T-helper 1 cell treated with Interleukin-12 subunit alpha and Interleukin-12 subunit beta and Interleukin-4 antibody, amounts not matched to agents 30 μg/mL and 1 μg/mL, for 36 hours (primary cell): ENCODE results near the gene WDFY1.

Experiments used
- H3K27ac Mint-ChIP-seq: one replicate; pipeline ENCODE4 v1.8.0; 2021; ENCODE audit warnings: mild to moderate bottlenecking, mixed read lengths
- H3K27me3 Mint-ChIP-seq: one replicate; pipeline ENCODE4 v1.8.0; 2021; ENCODE audit warnings: low read depth, mixed read lengths
- H3K36me3 Mint-ChIP-seq: one replicate; pipeline ENCODE4 v1.8.0; 2021; ENCODE audit warnings: low read depth, mixed read lengths
- H3K4me1 Mint-ChIP-seq: one replicate; pipeline ENCODE4 v1.8.0; 2021; ENCODE audit warnings: low read depth, mixed read lengths
- H3K4me3 Mint-ChIP-seq: one replicate; pipeline ENCODE4 v1.8.0; 2021; ENCODE audit warnings: mild to moderate bottlenecking, moderate library complexity, mixed read lengths
- H3K9me3 Mint-ChIP-seq: one replicate; pipeline ENCODE4 v1.8.0; 2021; ENCODE audit warnings: mixed read lengths

Gene WDFY1

DNA sequence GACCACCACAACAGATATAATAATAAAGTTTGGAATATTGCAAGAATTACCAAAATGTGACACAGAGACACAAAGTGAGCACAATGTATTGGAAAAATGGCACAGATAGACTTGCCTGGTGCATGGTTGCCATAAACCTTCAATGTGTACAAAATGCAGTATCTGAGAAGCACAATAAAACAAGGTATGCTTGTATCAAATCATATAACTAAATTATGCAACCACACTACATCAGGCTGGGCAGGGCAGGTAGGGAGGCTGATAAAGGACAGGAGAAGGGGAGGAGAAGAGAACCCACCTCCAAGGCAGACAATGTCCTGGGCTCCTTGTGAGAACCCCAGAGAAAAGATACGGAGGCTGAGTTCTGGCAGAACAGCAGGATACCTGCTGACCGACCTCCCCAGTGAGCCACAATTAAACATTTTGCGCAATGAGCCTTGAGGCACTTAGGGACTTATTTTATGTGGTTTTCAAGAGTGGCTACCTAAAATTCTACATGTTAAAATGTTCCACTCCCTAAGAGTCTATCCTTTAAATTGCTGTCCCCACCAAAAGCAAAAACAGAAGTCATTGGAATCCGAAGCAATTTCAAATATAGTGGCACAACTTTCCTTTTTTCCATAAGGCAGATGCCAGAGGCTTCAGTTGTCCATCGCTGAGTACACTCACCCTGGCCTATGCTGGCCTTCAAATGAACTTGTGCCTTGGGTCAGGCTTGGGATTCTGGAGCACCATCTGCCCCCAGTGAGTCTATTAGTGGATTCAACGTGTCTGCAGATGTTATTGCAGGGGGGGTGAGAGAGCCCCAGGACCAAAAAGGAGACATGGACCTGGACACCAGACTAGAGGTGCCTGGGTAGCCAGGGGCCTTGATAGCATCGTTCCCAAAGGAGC, 16.8 kb downstream of the WDFY1 start:
- Mint-ChIP-seq H3K27me3 (no peaks in the 10 kb centered on the region), H3K27ac (no peak overlapping the region), H3K4me1 (peaks cover 20% of the 10 kb centered on the region), H3K4me3 (no peak overlapping the region), H3K36me3 (peaks cover 5% of the 10 kb centered on the region), H3K9me3 (no peaks in the 10 kb centered on the region)

GRCh38 chr2:223925106-223925505, 20.0 kb downstream of the WDFY1 start:
- Mint-ChIP-seq H3K27ac (no peak overlapping the region), H3K4me3 (no peak overlapping the region), H3K4me1 (peaks cover 18% of the 10 kb centered on the region), H3K27me3 (no peaks in the 10 kb centered on the region), H3K9me3 (no peaks in the 10 kb centered on the region), H3K36me3 (peaks cover 13% of the 10 kb centered on the region)

DNA sequence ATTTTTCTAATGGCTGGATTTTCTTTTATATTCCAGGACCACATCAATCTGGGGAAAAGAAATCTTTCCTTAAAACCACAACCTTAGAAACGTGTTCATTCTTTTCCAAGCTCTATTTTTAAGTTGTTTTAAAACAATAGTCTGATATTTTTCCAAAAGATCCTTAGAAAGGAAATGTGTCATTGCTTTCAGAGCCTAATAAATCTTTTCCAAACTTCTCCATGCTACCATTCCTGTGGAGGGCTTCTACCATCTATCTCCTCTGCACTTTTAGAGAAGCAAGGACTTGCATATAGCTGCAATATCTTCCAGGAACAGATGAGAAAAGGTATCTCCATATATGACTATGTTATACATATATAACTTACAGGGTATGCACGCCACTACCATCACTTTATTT, 21.2 kb downstream of the WDFY1 start:
- Mint-ChIP-seq H3K9me3 (no peaks in the 10 kb centered on the region), H3K4me1 (peaks cover 9% of the 10 kb centered on the region), H3K27ac (no peak overlapping the region), H3K36me3 (peaks cover 13% of the 10 kb centered on the region), H3K4me3 (no peak overlapping the region), H3K27me3 (no peaks in the 10 kb centered on the region)

- H3K27ac Mint-ChIP-seq, result no peak overlapping the region
- no peak overlapping the region for H3K4me3 Mint-ChIP-seq
- H3K27me3 Mint-ChIP-seq, result no peaks in the 10 kb centered on the region
- H3K36me3 Mint-ChIP-seq, result peaks cover 11% of the 10 kb centered on the region
- peaks cover 7% of the 10 kb centered on the region for H3K4me1 Mint-ChIP-seq
- H3K9me3 Mint-ChIP-seq, result no peaks in the 10 kb centered on the region
Measured at GRCh38 chr2:223922308-223922707, 22.8 kb downstream of the WDFY1 start.

DNA sequence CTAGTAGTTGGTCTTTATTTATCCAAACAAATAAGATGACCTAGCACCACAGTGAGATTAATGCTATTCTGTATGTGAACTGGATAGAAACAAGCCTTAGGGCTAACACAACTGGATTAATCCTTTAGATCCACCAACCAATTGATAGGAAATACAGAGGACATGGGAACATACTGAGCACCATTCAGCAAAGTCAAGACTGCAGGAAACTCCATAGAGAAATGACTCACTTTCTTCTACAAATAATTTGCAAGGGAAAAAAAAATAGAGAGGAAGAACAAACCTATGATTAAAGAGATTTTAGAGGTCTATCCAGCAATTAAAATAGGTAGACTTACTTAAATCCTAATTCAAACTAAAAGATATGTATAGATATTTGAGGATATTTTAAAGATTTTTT, 23.9 kb downstream of the WDFY1 start:
- no peaks in the 10 kb centered on the region for H3K9me3 Mint-ChIP-seq
- H3K36me3 Mint-ChIP-seq, result peaks cover 18% of the 10 kb centered on the region
- no peak overlapping the region for H3K27ac Mint-ChIP-seq
- peaks cover 7% of the 10 kb centered on the region for H3K4me1 Mint-ChIP-seq
- no peaks in the 10 kb centered on the region for H3K27me3 Mint-ChIP-seq
- no peak overlapping the region for H3K4me3 Mint-ChIP-seq

DNA sequence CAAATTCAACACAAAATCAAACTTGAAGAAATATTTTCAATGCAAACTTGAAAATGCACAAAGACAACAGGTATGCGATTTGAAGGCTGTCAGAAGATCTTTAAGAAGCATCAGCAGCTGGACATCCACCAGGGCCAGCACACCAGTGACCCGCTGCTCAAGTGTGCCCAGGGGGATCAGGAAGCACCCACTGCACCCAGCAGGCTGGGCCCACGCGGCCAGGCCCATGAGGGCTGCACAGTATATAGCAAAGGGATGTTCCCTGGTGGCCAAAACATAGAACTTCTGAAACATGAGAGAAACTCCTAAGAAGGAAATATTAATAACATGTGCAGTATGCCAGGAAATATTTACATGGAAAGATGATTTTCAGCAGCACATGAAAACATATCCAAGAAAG, 25.0 kb downstream of the WDFY1 start:
- no peaks in the 10 kb centered on the region for H3K9me3 Mint-ChIP-seq
- H3K4me1 Mint-ChIP-seq, result peaks cover 9% of the 10 kb centered on the region
- H3K27me3 Mint-ChIP-seq, result no peaks in the 10 kb centered on the region
- no peak overlapping the region for H3K4me3 Mint-ChIP-seq
- peaks cover 21% of the 10 kb centered on the region for H3K36me3 Mint-ChIP-seq
- H3K27ac Mint-ChIP-seq, result no peak overlapping the region

- H3K36me3 Mint-ChIP-seq, result peaks cover 23% of the 10 kb centered on the region
- H3K27ac Mint-ChIP-seq, result no peak overlapping the region
- no peaks in the 10 kb centered on the region for H3K27me3 Mint-ChIP-seq
- H3K4me1 Mint-ChIP-seq, result peaks cover 9% of the 10 kb centered on the region
- no peaks in the 10 kb centered on the region for H3K9me3 Mint-ChIP-seq
- H3K4me3 Mint-ChIP-seq, result no peak overlapping the region
Measured at GRCh38 chr2:223918671-223919134, 26.4 kb downstream of the WDFY1 start.

DNA sequence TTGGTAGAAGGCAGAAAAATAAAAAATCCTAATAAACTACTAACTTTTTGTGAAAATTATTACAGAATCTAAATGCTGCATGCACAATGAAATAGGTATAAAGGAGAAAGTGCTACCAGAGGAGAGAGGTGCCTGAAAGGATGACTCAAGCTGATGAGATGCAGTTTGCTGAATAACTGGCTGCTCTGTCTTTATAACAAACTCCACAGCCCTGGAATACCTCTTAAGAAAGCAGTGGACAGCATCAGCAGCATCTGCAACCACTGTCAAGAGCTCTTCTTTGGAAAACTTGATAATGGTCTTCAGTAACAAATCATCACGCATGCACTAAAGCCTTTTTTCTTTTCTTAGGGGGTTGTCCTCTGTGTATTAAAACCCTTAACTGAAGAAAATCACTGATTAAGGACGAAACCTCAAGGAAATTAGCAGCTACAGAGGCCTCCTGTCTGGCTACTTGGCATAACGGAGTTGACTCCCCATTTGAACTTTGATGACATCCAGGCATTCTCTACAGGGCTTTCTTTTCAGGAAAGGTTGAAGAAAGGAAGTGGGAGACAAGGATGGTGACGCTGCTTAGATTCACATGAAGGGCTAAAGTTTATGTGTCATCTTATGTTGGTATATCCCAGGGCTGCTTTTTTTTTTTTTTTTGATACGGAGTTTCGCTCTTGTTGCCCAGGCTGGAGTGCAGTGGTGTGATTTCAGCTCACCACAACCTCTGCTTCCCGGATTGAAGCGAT, 28.8 kb downstream of the WDFY1 start:
- Mint-ChIP-seq H3K27ac (no peak overlapping the region), H3K36me3 (peaks cover 20% of the 10 kb centered on the region), H3K27me3 (no peaks in the 10 kb centered on the region)

GRCh38 chr2:223915071-223915470, 30.1 kb downstream of the WDFY1 start:
- H3K27me3 Mint-ChIP-seq, result no peaks in the 10 kb centered on the region
- H3K36me3 Mint-ChIP-seq, result peaks cover 20% of the 10 kb centered on the region
- H3K4me1 Mint-ChIP-seq, result peaks cover 4% of the 10 kb centered on the region
- no peak overlapping the region for H3K4me3 Mint-ChIP-seq
- H3K27ac Mint-ChIP-seq, result no peak overlapping the region
- H3K9me3 Mint-ChIP-seq, result no peaks in the 10 kb centered on the region

More for the DNA sequence above, 28.8 kb downstream of the WDFY1 start:
- Mint-ChIP-seq H3K4me3 (no peak overlapping the region), H3K4me1 (peaks cover 5% of the 10 kb centered on the region), H3K9me3 (no peaks in the 10 kb centered on the region)

DNA sequence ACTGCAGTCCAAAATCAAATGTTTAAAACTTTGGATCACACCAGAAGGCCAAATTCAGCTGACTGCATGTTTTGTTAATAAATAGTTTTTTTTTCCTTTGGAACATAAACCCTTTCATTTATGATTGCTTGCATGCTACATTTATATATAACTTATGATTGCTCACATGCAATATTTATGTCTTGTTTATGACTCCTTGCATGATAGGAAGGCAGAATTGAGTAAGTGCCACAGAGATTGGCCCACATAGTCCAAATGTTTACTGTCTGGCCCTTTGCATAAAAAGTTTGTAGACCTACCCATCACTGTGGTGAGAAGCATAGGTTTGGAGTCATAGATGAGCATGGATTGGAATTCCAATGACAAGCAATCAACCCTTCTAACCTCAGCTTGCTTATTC, 30.8 kb downstream of the WDFY1 start:
- H3K36me3 Mint-ChIP-seq, result peaks cover 20% of the 10 kb centered on the region
- no peaks in the 10 kb centered on the region for H3K9me3 Mint-ChIP-seq
- no peak overlapping the region for H3K27ac Mint-ChIP-seq
- H3K4me1 Mint-ChIP-seq, result peaks cover 9% of the 10 kb centered on the region
- no peaks in the 10 kb centered on the region for H3K27me3 Mint-ChIP-seq
- H3K4me3 Mint-ChIP-seq, result no peak overlapping the region

DNA sequence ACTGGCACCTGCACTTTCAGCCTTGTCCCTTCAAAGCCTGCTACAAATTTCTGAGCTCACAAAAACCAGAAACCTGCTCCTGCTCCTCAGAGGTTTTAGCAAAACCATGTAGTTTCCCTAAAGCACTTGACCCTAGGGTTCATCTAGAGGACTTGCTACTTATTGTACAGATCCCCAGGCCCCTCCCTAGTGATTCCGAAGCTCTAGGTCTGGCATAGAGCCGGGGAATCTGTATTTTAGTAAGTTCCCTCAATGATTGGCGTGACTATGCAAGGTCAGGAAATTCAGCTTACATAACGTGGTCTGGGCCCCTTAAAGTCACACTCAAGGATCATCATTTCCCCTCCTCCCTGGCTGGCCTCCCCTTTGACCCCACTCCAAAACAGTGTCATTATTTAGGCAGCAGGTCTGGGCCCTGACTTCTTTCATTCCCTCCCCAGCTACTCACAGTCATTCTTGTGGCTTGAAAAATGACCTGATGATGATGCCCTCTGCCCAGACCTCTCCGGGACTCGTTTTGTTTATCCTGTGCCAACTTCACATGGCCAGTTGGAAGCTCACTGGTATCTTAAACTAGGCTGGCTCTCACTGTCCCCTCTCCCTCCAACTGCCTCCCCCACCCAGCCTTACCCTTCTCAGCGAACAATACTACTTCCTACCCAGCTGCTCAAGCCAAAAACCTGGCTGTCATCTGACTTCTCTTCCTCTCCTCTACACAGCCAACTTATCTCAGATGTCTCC, 36.0 kb downstream of the WDFY1 start:
- Mint-ChIP-seq H3K4me1 (peaks cover 14% of the 10 kb centered on the region), H3K36me3 (peaks cover 22% of the 10 kb centered on the region), H3K4me3 (no peak overlapping the region), H3K27me3 (no peaks in the 10 kb centered on the region), H3K27ac (no peak overlapping the region), H3K9me3 (no peaks in the 10 kb centered on the region)

GRCh38 chr2:223908304-223908998, 36.7 kb downstream of the WDFY1 start:
- Mint-ChIP-seq H3K27ac (no peak overlapping the region), H3K4me3 (no peak overlapping the region), H3K4me1 (peaks cover 14% of the 10 kb centered on the region), H3K36me3 (peaks cover 22% of the 10 kb centered on the region), H3K27me3 (no peaks in the 10 kb centered on the region), H3K9me3 (no peaks in the 10 kb centered on the region)

DNA sequence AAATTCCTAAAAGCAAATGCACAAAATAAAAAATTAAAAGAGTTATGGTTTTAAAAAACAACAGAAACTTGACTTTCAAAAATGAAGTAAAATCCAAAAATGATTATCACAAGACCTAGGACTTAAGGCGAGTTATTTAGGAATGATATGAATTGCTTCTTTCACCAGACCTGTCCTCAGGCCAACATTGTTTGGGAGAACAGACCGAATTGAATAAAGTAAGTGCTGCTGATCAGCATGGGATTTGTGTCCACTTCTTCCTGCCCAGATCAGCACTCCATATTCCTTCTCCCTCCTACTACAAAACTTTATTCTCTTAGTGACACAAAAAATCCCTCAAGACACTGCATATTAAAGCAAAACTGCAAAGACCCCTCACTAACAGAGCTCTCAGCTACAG, 39.1 kb downstream of the WDFY1 start:
- Mint-ChIP-seq H3K4me3 (no peak overlapping the region), H3K27me3 (no peaks in the 10 kb centered on the region), H3K9me3 (no peaks in the 10 kb centered on the region), H3K4me1 (peaks cover 13% of the 10 kb centered on the region), H3K27ac (no peak overlapping the region), H3K36me3 (peaks cover 22% of the 10 kb centered on the region)

GRCh38 chr2:223901854-223902253, 43.3 kb downstream of the WDFY1 start:
- H3K27me3 Mint-ChIP-seq, result no peaks in the 10 kb centered on the region
- no peaks in the 10 kb centered on the region for H3K9me3 Mint-ChIP-seq
- H3K4me3 Mint-ChIP-seq, result no peak overlapping the region
- no peak overlapping the region for H3K27ac Mint-ChIP-seq
- H3K4me1 Mint-ChIP-seq, result peaks cover 9% of the 10 kb centered on the region
- peaks cover 44% of the 10 kb centered on the region for H3K36me3 Mint-ChIP-seq
